ENCODE data around the gene DDX60.
"Not testable (repeated sequence)": the region's sequence is repeated elsewhere in the genome, so short reads cannot be mapped to it uniquely, and the experiment has no call there.

DDX60 gene

GRCh38 chr4:168303430-168303829 is 15.1 kb downstream of the DDX60 start:
- not testable (repeated sequence) for DNase-seq (ENCODE audit: low spot score)

DNA sequence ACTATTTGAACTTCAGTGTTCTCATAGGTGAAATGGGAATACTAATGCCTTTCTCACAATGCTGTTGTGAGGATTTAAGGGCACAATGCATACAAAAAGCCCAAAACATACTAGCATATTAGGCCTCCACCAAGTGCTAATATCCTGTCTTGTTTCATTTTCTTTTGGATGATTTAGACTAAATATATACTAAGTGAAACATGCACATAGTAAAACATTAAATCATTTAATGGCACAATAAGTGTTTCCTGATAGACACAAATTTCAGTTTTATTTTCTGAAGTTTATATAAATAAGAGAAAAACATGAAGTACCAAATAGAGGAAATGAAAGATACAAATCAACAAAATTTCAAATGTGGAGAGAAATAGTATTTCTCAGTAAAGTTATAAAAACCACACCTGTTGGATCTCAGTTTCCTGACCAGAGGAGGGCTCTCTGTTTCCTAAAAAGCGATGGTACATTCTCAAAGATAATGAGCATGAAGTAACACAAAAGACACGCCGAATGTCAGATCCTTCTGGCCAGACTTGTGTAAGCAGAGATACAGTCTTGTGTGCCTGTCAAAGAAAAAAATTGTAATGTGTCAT is 25.1 kb downstream of the DDX60 start:
- no peak for DNase-seq (ENCODE audit: low spot score)

DNA sequence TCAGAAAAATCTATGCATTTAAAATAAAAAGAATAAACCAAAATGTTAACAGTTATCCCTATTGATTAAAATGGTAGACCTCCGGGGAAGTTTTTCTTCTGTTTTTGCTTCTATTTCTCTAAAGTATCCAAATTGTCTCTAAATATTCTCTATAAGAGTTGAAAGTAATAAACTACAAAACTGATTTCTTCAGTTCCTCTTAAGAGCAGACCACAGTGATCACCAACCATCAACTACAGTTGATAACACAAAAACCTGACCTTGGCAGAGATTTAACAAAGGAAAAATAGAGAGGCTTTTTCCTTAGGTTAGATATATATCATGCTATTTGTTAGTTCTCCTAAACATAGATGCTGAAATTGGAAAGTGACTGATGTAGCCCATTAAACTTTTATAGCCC is 27.3 kb downstream of the DDX60 start:
- DNase-seq (ENCODE audit: low spot score), result no peak

DNA sequence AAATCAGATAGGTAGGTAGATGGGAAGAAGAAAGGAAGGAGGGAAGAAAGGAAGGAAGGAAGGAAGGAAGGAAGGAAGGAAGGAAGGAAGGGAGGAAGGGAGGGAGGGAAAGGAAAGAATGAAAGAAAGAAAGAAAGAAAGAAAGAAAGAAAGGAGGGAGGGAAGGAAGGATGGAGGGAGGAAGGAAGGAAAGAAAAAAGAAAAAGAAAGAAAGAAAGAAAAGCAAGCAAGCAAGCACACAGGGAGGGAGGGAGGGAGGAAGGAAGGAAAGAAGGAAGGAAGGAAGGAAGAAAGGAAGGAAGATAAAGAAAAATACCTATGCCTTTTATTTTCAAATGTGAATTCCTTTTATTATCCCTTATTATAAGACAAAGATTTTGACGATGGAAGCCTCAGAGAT is 32.7 kb downstream of the DDX60 start:
- DNase-seq (ENCODE audit: low spot score), result not testable (repeated sequence)

- no peak for DNase-seq (ENCODE audit: low spot score)
Measured at GRCh38 chr4:168279556-168279955, 39.0 kb downstream of the DDX60 start.

DNA sequence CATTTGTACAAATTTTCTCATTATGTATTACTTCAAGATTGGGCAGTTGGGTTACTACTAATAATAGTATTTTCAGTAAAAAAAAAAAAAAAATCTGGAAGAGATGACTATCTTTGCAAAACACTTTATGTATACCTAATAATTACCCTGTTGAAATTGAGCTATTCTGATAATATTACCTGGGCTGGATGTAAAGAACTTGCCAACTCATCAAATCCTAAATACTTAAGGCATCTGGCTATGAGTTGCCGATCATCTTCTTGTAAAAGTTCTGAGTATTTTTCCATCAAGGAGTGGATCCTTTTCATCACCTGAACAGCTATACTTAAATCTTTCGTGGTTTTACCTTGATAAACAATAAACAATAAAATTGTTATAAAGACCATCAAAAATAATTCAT is 42.7 kb downstream of the DDX60 start:
- DNase-seq (ENCODE audit: low spot score), result no peak

DNA sequence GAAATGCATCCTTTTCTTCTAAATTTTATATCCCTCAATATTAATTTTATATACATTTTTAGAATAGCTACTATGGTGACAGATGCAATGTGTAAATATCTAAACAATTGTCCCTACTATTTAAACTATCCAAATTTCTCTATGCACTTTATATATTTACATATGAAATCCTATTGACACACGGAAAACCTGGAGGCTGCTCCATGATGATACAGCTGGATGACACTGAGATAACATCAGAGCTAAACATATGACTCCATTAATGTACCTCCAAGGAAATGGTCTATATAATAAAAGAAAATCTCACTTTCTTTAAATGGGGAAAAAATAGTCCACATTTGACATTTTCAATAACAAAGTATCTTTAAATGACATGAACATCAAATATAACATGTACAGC is 43.7 kb downstream of the DDX60 start:
- no peak for DNase-seq (ENCODE audit: low spot score)

DNA sequence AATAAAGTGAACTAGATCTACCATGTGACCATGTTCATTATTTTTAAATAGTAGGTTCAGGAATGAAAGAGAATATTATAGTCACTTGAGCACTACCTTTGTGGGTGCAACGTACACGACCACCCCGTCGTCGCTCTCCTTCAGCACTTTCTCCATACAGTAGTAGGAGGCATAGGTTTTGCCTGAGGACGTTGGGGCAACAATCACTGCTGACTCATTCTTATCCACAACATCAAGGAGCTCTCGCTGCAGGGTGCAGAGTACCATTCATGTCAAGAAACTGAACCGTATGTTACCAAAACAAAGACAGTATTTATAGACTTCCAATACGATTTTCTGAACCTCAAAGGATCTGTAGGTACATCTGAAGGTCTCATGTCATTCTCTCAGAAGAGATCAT is 44.7 kb downstream of the DDX60 start:
- DNase-seq (ENCODE audit: low spot score), result no peak

- DNase-seq (ENCODE audit: low spot score), result no peak
Measured at GRCh38 chr4:168272488-168272887, 46.1 kb downstream of the DDX60 start.

DNA sequence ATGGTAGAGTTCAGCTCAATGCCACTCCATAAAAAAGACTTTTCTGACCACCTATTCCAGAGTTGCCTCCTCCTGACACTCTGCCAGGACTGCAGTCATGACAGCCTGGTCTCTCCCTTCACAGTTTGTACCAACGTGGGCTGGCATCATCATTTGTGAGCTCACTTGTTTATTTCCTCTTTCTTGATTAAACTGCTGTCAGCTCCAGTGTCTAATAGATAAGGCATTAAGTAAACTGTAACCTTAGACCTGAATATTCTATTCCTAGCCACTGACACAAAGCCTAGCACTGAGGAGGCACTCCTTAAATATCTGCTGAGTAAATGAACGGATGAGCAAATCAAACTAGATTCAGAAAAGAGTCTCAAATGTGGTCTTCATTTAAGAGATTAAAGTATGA is 48.7 kb downstream of the DDX60 start:
- no peak for DNase-seq (ENCODE audit: low spot score)

DNA sequence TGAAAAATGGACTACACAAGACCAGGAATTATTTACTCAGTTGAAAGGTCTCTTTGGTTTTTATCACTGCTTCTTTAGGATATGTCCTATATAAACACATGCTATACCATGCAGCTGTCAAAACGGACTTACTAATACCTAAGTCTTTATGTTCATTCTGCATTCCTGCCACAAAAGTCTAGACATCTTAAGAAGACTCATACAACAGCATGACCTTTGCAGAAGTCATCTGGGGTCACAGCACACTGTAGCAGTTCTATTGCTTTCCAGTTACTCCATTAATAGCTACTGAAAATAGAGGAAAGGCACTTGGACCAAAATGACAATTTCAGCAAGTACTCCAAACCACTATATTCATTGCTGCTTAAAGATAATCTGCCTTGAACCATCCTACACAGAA is 53.2 kb downstream of the DDX60 start:
- DNase-seq (ENCODE audit: low spot score), result no peak

GRCh38 chr4:168264903-168265302 is 53.6 kb downstream of the DDX60 start:
- DNase-seq (ENCODE audit: low spot score), result no peak

- no peak for DNase-seq (ENCODE audit: low spot score)
Measured at GRCh38 chr4:168263039-168263438, 55.5 kb downstream of the DDX60 start.

DNA sequence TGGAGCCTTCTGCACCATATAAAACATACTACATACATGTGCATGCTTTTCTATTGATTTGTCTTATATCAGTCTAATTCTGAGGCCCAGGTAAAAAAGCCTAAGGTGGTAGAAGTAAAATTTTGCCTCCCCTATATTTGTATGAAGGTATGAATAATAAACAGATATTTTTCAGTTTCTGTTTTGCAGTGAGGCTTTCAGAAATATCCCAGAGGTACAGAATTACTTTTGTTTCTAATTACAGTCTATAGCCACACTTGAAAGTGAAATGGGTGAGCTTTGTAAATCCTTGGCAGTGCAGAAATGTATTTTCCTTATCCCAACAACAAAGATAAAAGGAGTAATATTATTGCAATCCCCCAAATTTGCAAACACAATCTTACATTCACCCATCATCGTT is 59.5 kb downstream of the DDX60 start:
- DNase-seq (ENCODE audit: low spot score), result no peak

- no peak for DNase-seq (ENCODE audit: low spot score)
Measured at GRCh38 chr4:168257768-168258167, 60.8 kb downstream of the DDX60 start.

- no peak for DNase-seq (ENCODE audit: low spot score)
Measured at GRCh38 chr4:168248176-168248710, 70.3 kb downstream of the DDX60 start.

- DNase-seq (ENCODE audit: low spot score), result no peak
Measured at GRCh38 chr4:168247603-168248002, 70.9 kb downstream of the DDX60 start.

DNA sequence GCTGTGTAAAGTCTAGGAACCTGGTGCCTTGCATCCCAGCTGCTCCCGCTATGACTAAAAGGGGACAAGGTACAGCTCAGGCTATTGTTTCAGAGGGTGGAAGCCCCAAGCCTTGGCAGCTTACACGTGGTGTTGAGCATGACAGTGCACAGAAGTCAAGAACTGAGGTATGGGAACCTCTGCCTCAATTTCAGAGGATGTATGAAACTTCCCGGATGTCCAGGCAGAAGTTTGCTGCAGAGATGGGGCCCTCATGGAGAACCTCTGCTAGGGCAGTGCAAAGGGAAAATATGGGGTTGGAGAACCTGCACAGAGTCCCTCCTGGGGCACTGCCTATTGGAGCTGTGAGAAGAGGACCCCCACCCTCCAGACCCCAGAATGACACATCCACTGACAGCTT is 76.6 kb downstream of the DDX60 start:
- DNase-seq (ENCODE audit: low spot score), result no peak

- no peak for DNase-seq (ENCODE audit: low spot score)
Measured at GRCh38 chr4:168240821-168241220, 77.7 kb downstream of the DDX60 start.

GRCh38 chr4:168221301-168221700 is 97.3 kb downstream of the DDX60 start:
- DNase-seq (ENCODE audit: low spot score), result no peak

- no peak for DNase-seq (ENCODE audit: low spot score)
Measured at GRCh38 chr4:168220893-168221292, 97.7 kb downstream of the DDX60 start.

DNA sequence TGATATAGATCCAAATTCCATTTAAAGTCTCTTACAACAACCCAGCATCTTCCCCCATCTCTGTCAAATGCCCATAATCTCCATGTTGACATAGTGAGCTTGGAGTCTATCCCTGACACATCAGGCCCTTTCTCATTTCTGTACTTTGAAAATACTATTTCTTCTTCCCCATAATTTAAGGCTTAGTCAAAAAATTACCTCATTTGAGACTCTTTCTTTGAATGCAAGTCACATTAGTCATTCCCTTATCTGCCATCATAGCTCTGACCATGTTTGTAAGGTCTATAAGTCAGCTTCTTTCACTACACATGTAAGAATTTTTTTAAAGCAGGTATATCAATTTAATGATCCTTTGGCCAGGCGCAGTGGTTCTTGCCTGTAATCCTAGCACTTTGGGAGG is 99.9 kb downstream of the DDX60 start:
- DNase-seq (ENCODE audit: low spot score), result no peak

GRCh38 chr4:168213511-168213910 is 105.0 kb downstream of the DDX60 start:
- not testable (repeated sequence) for DNase-seq (ENCODE audit: low spot score)

- DNase-seq (ENCODE audit: low spot score), result no peak
Measured at GRCh38 chr4:168212656-168213055, 105.9 kb downstream of the DDX60 start.
